ENCODE measurements around the gene TMEM247.

DNA sequence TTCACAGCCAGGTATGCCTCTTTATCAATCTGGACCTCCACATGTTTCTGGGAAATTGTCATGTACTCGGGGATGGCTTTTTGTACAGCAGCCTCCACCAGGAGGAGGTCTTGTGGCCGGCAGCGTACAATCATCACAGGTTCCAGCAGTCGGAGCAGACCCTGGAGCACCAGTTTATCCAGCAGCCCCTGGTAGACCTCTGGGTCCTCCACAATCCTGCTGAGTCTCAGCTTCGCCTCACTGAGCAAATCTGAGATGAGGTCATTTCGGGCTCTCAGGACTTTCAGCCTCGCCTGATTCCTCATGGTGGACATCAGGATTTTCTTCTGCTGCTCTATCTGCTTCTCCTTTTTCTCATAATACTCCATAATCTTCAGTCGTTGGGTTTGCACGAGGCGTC lies 32.8 kb downstream of the TMEM247 start:
- TF ChIP-seq, protein P1, sequence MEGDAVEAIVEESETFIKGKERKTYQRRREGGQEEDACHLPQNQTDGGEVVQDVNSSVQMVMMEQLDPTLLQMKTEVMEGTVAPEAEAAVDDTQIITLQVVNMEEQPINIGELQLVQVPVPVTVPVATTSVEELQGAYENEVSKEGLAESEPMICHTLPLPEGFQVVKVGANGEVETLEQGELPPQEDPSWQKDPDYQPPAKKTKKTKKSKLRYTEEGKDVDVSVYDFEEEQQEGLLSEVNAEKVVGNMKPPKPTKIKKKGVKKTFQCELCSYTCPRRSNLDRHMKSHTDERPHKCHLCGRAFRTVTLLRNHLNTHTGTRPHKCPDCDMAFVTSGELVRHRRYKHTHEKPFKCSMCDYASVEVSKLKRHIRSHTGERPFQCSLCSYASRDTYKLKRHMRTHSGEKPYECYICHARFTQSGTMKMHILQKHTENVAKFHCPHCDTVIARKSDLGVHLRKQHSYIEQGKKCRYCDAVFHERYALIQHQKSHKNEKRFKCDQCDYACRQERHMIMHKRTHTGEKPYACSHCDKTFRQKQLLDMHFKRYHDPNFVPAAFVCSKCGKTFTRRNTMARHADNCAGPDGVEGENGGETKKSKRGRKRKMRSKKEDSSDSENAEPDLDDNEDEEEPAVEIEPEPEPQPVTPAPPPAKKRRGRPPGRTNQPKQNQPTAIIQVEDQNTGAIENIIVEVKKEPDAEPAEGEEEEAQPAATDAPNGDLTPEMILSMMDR (IDR thresholded peaks at IDR 0.05; ENCODE audit: borderline replicate concordance, extremely low read depth, low read length, poor library complexity, severe bottlenecking) = no peak
- no peak for TF ChIP-seq EZH2 (IDR thresholded peaks at IDR 0.05; ENCODE audit: borderline replicate concordance, low read depth, low read length, severe bottlenecking)
